D341Med (cell line): Measurements from ENCODE around the gene CEP70.
"Not testable (repeated sequence)": the region's sequence is repeated elsewhere in the genome, so short reads cannot be mapped to it uniquely, and the experiment has no call there.

Experiments used
- DNase-seq: peaks from one replicate; pipeline ENCODE4 v3.0.0; 2012; ENCODE audit warnings: low spot score

Gene CEP70, protein sequence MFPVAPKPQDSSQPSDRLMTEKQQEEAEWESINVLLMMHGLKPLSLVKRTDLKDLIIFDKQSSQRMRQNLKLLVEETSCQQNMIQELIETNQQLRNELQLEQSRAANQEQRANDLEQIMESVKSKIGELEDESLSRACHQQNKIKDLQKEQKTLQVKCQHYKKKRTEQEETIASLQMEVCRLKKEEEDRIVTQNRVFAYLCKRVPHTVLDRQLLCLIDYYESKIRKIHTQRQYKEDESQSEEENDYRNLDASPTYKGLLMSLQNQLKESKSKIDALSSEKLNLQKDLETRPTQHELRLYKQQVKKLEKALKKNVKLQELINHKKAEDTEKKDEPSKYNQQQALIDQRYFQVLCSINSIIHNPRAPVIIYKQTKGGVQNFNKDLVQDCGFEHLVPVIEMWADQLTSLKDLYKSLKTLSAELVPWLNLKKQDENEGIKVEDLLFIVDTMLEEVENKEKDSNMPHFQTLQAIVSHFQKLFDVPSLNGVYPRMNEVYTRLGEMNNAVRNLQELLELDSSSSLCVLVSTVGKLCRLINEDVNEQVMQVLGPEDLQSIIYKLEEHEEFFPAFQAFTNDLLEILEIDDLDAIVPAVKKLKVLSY

DNA sequence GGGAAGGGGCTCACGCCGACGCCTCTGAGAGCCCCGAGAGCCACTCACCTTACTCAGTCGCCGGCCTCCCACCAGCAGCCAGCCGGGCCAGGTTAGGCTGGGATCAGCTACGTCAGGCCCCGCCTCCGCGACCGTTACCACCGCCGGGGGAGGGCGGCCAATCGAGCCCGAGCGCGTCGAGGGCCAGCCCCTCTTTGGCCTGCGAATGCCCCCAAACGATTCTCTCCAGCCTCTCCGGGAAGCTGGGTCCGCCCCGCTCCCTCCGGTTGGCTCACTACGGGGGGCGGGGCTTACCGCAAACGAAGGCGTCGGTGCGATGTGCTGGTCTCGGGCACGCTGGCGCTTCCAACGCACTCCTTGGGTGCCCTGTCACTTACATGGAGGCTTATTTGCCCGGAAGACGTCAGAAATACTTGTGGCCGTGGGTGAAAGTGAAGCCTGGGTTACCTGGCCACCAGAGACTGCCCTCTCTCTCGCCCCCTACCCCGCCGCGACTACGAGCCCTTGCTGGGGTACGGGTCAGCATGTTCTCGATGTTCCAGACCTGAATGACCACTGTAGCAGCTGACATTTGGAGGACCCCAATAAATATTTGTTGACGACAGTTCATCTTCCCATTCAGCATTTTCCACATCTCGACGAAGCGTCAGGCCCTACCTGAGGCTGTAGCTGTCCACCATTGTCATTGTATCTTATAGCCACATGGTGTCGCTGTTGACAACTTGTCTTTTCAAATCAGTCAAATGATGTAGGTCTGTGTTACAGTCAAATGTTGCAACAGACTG lies at the start of gene CEP70:
Gene CEP70, minus strand, starts transcription at position 111 of the 785 bp plus-strand sequence. CDS start 21,333 bp downstream, outside the sequence.
- DNase-seq, result peak; percentile 94

DNA sequence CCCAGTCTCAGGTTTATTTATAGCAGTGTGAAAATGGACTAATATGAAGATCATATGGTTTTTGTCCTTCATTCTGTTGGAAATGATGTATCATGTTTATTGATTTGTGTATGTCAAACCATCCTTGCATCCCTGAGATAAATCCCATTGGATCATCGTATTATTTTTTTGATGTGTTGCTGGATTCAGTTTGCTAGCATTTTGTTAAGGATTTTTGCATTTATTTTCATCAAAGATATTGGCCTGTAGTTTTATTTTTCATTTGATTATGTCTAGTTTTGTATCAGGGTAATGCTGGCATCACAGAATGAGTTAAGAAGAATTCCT lies 48.8 kb upstream of the CEP70 start:
- no peak for DNase-seq

GRCh38 chr3:138642226-138642926 lies 48.3 kb upstream of the CEP70 start:
- no peak for DNase-seq

- DNase-seq, result no peak
These were observed 46.5 kb upstream of the CEP70 start for GRCh38 chr3:138640537-138640936.

- no peak for DNase-seq
These were observed 44.6 kb upstream of the CEP70 start for GRCh38 chr3:138638641-138639040.

- DNase-seq, result no peak
These were observed 35.5 kb upstream of the CEP70 start for GRCh38 chr3:138629526-138629925.

DNA sequence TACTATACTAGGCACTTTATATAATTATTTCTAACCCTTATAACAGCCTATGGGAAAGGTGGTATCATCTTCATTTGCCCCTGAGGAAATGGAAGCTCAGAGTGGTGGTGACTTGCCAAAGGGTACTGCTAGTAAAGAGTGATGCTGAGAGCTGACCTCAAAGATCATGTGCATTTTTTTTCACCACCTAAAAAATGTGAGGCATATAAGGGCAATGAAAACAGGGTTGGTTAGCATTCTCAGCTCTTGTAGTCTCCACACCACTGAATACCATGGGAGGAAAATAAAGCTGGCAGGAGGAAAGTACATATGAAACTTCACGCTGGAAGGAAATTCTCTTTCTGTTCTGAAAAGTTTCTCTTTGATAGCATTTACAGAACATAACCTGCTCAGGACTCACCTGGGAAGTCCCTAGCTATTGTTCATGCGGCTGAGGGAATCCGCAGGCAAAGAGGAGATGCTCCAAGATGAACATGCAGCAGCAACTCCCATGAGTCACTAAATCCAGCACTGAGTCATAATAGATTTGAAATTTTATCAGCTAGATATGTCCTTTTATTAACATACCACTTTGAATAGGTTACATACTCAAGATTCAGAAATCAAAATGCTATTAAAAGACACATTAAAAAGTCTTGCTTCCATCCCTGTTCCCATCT lies 31.8 kb upstream of the CEP70 start:
- DNase-seq, result no peak

DNA sequence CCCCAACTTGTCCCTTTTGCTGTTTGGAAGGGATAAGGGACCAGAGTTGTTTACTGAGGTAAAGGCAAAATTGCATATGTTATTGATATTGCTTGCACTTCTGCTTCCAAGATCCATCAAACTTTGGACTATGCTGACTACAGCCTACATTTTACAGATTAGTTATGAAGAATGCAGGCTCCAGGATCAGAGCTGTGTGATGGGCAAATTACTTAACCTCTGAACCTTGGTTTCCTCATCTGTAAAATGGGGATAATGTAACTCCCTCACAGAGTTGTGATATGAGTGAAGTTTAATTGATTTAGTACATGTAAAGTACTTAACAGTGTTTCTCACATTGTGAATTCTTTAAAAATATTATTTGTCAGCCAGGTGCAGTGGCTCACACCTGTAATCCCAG lies 30.5 kb upstream of the CEP70 start:
- DNase-seq, result no peak

GRCh38 chr3:138620431-138620830 lies 26.4 kb upstream of the CEP70 start:
- DNase-seq, result no peak

- no peak for DNase-seq
These were observed 21.4 kb upstream of the CEP70 start for GRCh38 chr3:138615462-138615861.

DNA sequence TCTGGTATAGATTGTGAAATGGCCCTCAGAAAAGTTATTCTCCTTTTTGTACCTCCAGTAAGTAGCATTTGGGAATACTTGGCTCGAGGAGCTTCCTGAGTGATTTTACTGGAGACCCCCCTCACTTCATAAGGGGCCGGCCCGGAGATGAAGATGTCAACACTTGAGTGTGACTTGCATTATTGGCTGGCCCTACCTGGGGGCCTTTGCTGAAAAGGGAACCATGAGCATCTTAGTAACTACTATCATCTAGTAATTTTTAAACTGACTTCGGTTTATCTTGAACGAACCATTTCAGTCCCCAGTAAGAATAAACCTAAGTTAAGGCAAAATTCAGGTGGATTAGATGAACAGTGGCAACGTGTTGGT lies 15.8 kb upstream of the CEP70 start:
- DNase-seq, result no peak

DNA sequence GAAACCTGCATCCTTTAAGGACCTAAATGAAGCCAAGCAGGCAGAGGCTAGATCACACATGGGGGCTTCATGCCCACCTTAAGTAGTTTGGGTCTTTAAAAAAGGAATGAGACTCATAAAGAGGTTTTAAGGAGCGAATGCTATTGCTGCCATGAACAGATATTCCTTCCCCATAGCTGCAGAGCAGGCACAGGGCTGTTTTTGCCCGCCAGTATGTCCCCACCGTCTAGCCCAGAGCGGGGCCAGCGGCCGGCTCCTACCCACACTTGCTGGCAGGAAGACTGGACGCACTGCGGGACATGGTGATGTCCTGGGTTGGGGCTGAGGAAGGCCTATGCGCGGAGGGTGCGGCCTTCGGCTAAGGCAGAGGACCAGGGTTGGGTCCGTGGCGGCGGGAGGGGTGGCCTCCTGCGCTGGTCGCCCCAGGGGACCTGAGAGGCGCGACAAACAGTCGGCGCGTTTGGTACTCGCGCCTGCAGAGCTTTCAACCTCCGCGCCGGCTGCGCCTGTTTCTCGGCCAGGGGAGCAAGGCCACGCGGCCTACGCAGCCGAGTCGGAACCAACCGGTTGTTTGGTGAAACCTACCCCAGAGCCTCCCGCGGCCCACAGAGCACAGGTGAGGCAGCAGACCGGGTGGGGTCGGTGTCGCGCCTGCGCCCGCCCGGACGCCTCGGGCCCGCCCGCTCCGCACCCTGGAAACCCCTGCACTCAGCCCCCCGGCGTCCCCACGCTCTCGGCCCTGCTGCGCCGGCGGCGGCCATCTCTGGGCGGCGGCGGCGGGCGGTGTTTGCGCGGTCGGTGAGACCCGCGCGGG lies 14.5 kb upstream of the CEP70 start, which contains the start of gene FAIM:
Gene FAIM, plus strand, starts transcription at position 450 of the 814 bp plus-strand sequence. CDS start 10,956 bp downstream, outside the sequence.
- DNase-seq, result peak; percentile 91

DNA sequence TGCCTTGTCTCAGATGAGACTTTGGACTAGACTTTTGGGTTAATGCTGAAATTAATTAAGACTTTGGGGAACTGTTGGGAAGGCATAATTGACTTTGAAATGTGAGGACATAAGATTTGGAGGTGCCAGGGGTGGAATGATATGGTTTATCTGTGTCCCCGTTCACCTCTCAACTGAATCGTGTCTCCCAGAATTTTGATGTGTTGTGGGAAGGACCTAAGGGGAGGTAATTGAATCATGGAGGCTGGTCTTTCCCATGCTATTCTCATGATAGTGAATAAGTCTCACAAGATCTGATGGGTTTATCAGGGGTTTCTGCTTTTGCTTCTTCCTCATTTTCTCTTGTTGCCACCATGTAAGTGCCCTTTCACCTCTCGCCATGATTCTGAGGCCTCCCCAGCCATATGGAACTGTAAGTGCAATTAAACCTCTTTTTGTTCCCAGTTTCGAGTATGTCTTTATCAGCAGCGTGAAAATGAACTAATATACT lies 10.1 kb upstream of the CEP70 start:
- DNase-seq, result not testable (repeated sequence)

- not testable (repeated sequence) for DNase-seq
These were observed 7.6 kb upstream of the CEP70 start for GRCh38 chr3:138601661-138602060.

- DNase-seq, result no peak
These were observed 6.2 kb upstream of the CEP70 start for GRCh38 chr3:138600100-138600745.

GRCh38 chr3:138598534-138598933 lies 4.5 kb upstream of the CEP70 start:
- DNase-seq, result no peak

DNA sequence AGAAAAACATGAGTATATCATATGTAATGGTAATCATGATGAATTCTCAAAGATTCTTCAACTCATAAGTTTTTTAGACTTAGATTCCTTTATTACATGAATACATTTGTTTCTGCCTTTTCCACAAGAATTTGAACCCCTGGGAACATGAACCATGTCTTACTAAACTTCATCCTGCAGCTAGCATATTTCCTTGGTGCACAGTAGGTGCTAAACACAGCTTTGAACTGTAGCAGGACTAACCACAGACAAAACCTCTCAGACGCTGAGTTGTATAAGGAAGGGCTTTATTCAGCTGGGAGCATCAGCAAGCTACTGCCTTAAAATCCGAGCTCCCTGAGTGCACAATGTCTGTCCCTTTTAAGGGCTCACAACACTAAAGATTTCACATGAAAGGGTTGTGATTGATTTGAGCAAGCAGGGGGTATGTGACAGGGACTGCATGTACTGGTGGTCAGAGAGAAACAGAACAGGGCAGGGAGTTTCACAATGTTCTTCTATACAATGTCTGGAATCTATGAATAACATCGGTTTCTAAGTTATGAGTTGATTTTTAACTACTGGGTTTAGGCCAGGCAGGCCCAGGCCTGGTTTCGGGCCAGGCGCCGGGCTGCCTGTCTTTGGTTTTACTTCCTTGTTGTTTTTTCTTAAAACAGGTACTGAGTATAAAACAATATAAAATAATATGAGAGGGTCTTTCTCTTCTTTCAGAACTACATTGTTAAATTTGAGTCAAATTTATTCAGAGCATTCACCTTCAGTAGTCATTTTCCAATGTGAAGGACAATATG lies 3.3 kb upstream of the CEP70 start:
- DNase-seq, result not testable (repeated sequence)

GRCh38 chr3:138594935-138595610 lies 1.0 kb upstream of the CEP70 start:
- no peak for DNase-seq
